K562 (cell line): ENCODE data around the gene CAPS.

Source experiments
- CAMTA2 ChIP-seq: fragments of 250-450 bp; sonication (Bioruptor Pico); conservative IDR thresholded peaks from 2 replicates; pipeline ENCODE4 v1.5.1; 2022
- CTCF ChIP-seq, 3 experiments: IDR thresholded peaks in 2 of 3; conservative IDR thresholded peaks in 1 of 3; 2 replicates each; pipeline ENCODE4 v1.5.1; 2011 to 2012; ENCODE audit warnings: low read length in 3 of 3, mild to moderate bottlenecking in 3 of 3, control low read depth in 2 of 3, improper control_type of control experiment in 1 of 3, inconsistent platforms in 1 of 3, low read depth in 1 of 3, mixed read lengths in 1 of 3, moderate library complexity in 1 of 3; ENCODE audit not compliant: insufficient read depth in 2 of 3
- FOXJ3 ChIP-seq: sonication (generic); formaldehyde crosslinking; IDR thresholded peaks from 2 replicates; pipeline ENCODE4 v1.4.0; 2020; ENCODE audit warnings: mild to moderate bottlenecking, missing genetic modification reagents
- MAFK ChIP-seq: IDR thresholded peaks from 2 replicates; pipeline ENCODE4 v1.6.1; 2011; ENCODE audit warnings: low read length, improper control_type of control experiment
- POLR2AphosphoS5 ChIP-seq: IDR thresholded peaks from 2 replicates; pipeline ENCODE4 v1.6.1; 2011; ENCODE audit warnings: mild to moderate bottlenecking, low read depth, low read length, moderate library complexity; ENCODE audit not compliant: control insufficient read depth, insufficient read depth
- ZNF12 ChIP-seq: sonication (generic); formaldehyde crosslinking; IDR thresholded peaks from 2 replicates; pipeline ENCODE4 v1.4.0; 2020; ENCODE audit warnings: mild to moderate bottlenecking, missing genetic modification reagents
- ZSCAN29 ChIP-seq: fragments of 450-650 bp; IDR thresholded peaks from 2 replicates; pipeline ENCODE4 v1.6.1; 2017
- TF ChIP-seq, protein P1 (sequence below): sonication (generic); formaldehyde crosslinking; IDR thresholded peaks from 2 replicates; pipeline ENCODE4 v1.8.1; 2022; ENCODE audit warnings: missing genetic modification reagents

DNA sequence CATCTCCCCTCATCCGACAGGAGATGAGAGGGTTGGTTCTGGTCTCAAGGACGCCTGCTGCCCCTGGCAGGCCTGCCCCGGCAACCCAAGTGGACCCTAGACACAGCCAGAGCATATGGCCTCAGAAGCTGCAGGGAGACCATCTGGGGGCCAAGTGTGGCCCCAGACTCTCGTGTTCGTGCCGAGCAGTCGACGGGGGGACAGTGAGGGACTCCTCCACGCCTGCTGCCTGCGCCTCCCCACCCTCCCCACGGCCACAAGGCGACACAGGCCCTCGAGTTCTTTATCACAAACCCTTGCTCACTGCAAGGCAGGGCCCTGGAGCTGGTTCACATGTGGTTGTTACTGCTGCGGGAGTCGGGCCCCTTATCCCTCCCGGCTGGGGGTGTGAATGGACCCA lies 9.3 kb downstream of the CAPS start:
- TF ChIP-seq ZNF12 (CRISPR knock-in tag) (no peak), POLR2AphosphoS5 (no peak), MAFK (no peak), CAMTA2 (CRISPR knock-in tag) (no peak), ZSCAN29 (no peak), CTCF (IDR thresholded peaks at IDR 0.05 in 2 of 3, conservative IDR thresholded peaks at IDR 0.05 in 1 of 3; ENCODE audit: insufficient read depth in 2 of 3, low read depth in 1 of 3, low read length in 3 of 3) (no peak), FOXJ3 (CRISPR knock-in tag) (no peak)
- TF ChIP-seq, protein P1, sequence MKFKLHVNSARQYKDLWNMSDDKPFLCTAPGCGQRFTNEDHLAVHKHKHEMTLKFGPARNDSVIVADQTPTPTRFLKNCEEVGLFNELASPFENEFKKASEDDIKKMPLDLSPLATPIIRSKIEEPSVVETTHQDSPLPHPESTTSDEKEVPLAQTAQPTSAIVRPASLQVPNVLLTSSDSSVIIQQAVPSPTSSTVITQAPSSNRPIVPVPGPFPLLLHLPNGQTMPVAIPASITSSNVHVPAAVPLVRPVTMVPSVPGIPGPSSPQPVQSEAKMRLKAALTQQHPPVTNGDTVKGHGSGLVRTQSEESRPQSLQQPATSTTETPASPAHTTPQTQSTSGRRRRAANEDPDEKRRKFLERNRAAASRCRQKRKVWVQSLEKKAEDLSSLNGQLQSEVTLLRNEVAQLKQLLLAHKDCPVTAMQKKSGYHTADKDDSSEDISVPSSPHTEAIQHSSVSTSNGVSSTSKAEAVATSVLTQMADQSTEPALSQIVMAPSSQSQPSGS, result no peak
